ENCODE results near the gene DHPS. TPM values are rescaled to one million over a fixed set of nuclear protein-coding genes. Genes with fewer than 3 reads are reported as not detected.

Gene DHPS
- total and polyA plus RNA-seq, 2 donors (not counting 1 experiment from before 2014, with no cell fraction given): 187 to 204 TPM

- H3K27me3 ChIP-seq (replicated peaks in 1 of 4; ENCODE audit: control extremely low read depth in 1 of 4, control insufficient read depth in 3 of 4, insufficient read depth in 4 of 4, low read length in 3 of 4): no peaks in the 10 kb centered on the region
- peaks cover 4% of the 10 kb centered on the region for H3K79me2 ChIP-seq (ENCODE audit: control insufficient read depth, insufficient read depth, low read length)
- CTCF ChIA-PET: no interaction called here
- peaks cover 0 to 10% of the 10 kb centered on the region in 2 donors for H3K4me1 ChIP-seq (ENCODE audit: control insufficient read depth in 2 of 2, insufficient read depth in 2 of 2, low read length in 2 of 2)
- peak overlapping the region; percentile 55 for H3K4me2 ChIP-seq (replicated peaks; ENCODE audit: low read depth, low read length, poor library complexity, severe bottlenecking)
- intact Hi-C loops (cut with micrococcal nuclease): no loop called here
- H3K9me3 Mint-ChIP-seq (ENCODE audit: insufficient read depth): no peaks in the 10 kb centered on the region
- H3K27ac ChIP-seq (ENCODE audit: low read length in 2 of 2): peak overlapping the region in 1 of 2 donors; percentile 33
- no peaks in the 10 kb centered on the region for H3K9me3 ChIP-seq (ENCODE audit: control extremely low read depth in 1 of 3, control insufficient read depth in 2 of 3, insufficient read depth in 1 of 3, low read length in 2 of 3)
- no peak overlapping the region for H3K9ac ChIP-seq (ENCODE audit: low read length)
- no peaks in the 10 kb centered on the region for H3K27me3 Mint-ChIP-seq
- TF ChIP-seq EZH2 (IDR thresholded peaks at IDR 0.05; ENCODE audit: borderline replicate concordance, insufficient read depth, low read depth, low read length, poor library complexity, severe bottlenecking) (no peak), CTCF (IDR thresholded peaks at IDR 0.05) (no peak)
- no peak overlapping the region for H3K4me3 Mint-ChIP-seq
- no peak overlapping the region for H3K4me3 ChIP-seq (ENCODE audit: control extremely low read depth in 1 of 5, extremely low read depth in 1 of 5, insufficient read depth in 1 of 5, low read depth in 2 of 5, low read length in 4 of 5)
- ATAC-seq (ENCODE audit: low read depth): no peak
- POLR2A ChIA-PET: no interaction called here
- H4K20me1 ChIP-seq (ENCODE audit: control insufficient read depth, insufficient read depth, low read length, poor library complexity, severe bottlenecking): peaks cover 7% of the 10 kb centered on the region
- DNase-seq: no peak
- H3K36me3 ChIP-seq (replicated peaks in 1 of 2; ENCODE audit: control extremely low read depth in 1 of 2, control insufficient read depth in 1 of 2, extremely low read depth in 1 of 2, insufficient read depth in 2 of 2, low read length in 1 of 2): peaks cover 0 to 41% of the 10 kb centered on the region in 2 experiments
- 81% methylated on average over 29 of the region's 29 CpGs for WGBS (ENCODE audit: insufficient coverage)
- H3K4me1 Mint-ChIP-seq: peaks cover 7% of the 10 kb centered on the region
- no peak overlapping the region for H3K27ac Mint-ChIP-seq
- no peak overlapping the region for H2AFZ ChIP-seq (ENCODE audit: insufficient read depth, low read depth, low read length, poor library complexity, severe bottlenecking)
These were observed 33.6 kb downstream of the DHPS start for GRCh38 chr19:12648088-12648487.

GRCh38 chr19:12647490-12648071 is 34.1 kb downstream of the DHPS start:
- peak; percentile 61 for DNase-seq
- no peak overlapping the region for H3K9ac ChIP-seq (ENCODE audit: low read length)
- no peaks in the 10 kb centered on the region for H3K9me3 ChIP-seq (ENCODE audit: control extremely low read depth in 1 of 3, control insufficient read depth in 2 of 3, insufficient read depth in 1 of 3, low read length in 2 of 3)
- H3K36me3 ChIP-seq (replicated peaks in 1 of 2; ENCODE audit: control extremely low read depth in 1 of 2, control insufficient read depth in 1 of 2, extremely low read depth in 1 of 2, insufficient read depth in 2 of 2, low read length in 1 of 2): peaks cover 0 to 41% of the 10 kb centered on the region in 2 experiments
- no peak overlapping the region for H3K4me3 ChIP-seq (ENCODE audit: control extremely low read depth in 1 of 5, extremely low read depth in 1 of 5, insufficient read depth in 1 of 5, low read depth in 2 of 5, low read length in 4 of 5)
- H3K9me3 Mint-ChIP-seq (ENCODE audit: insufficient read depth): no peaks in the 10 kb centered on the region
- peaks cover 7% of the 10 kb centered on the region for H3K4me1 Mint-ChIP-seq
- peaks cover 4% of the 10 kb centered on the region for H3K79me2 ChIP-seq (ENCODE audit: control insufficient read depth, insufficient read depth, low read length)
- peaks cover 7% of the 10 kb centered on the region for H4K20me1 ChIP-seq (ENCODE audit: control insufficient read depth, insufficient read depth, low read length, poor library complexity, severe bottlenecking)
- ChIA-PET POLR2A (interaction anchor here (0.6 to 0.7 kb wide), 3 partner anchors 13 to 136 kb away, joined by 3 to 9 read pairs (median 8); no protein-coding TSS in a partner anchor), CTCF (interaction anchor here (0.5 to 0.7 kb wide), 2 partner anchors 82 to 84 kb away, joined by 3 read pairs; no protein-coding TSS in a partner anchor)
- TF ChIP-seq EZH2 (IDR thresholded peaks at IDR 0.05; ENCODE audit: borderline replicate concordance, insufficient read depth, low read depth, low read length, poor library complexity, severe bottlenecking) (no peak), CTCF (IDR thresholded peaks at IDR 0.05) (no peak)
- intact Hi-C loops (cut with micrococcal nuclease): no loop called here
- H3K4me3 Mint-ChIP-seq: peak overlapping the region; percentile 45
- H3K27me3 Mint-ChIP-seq: no peaks in the 10 kb centered on the region
- peak overlapping the region in 1 of 2 donors; percentile 33 for H3K27ac ChIP-seq (ENCODE audit: low read length in 2 of 2)
- no peak overlapping the region for H3K27ac Mint-ChIP-seq
- WGBS (ENCODE audit: insufficient coverage): 77% methylated on average over 29 of the region's 31 CpGs
- peak; percentile 71 for ATAC-seq (ENCODE audit: low read depth)
- no peaks in the 10 kb centered on the region for H3K27me3 ChIP-seq (replicated peaks in 1 of 4; ENCODE audit: control extremely low read depth in 1 of 4, control insufficient read depth in 3 of 4, insufficient read depth in 4 of 4, low read length in 3 of 4)
- H3K4me1 ChIP-seq (ENCODE audit: control insufficient read depth in 2 of 2, insufficient read depth in 2 of 2, low read length in 2 of 2): peaks cover 0 to 10% of the 10 kb centered on the region in 2 donors
- H3K4me2 ChIP-seq (replicated peaks; ENCODE audit: low read depth, low read length, poor library complexity, severe bottlenecking): peak overlapping the region; percentile 55
- no peak overlapping the region for H2AFZ ChIP-seq (ENCODE audit: insufficient read depth, low read depth, low read length, poor library complexity, severe bottlenecking)
